Activated CD4-positive, alpha-beta T cell treated with anti-CD3 and anti-CD28 coated beads, Interleukin-2, amount 10 ng/mL, durations not matched to agents 24 days and 14 days (primary cell): ENCODE results near the gene GNAT2. TPM values are rescaled to one million over a fixed set of nuclear protein-coding genes. Genes with fewer than 3 reads are reported as not detected.

Source experiments
- DNase-seq: peaks from one replicate; pipeline ENCODE4 v3.0.0; 2022
- H3K27ac Mint-ChIP-seq: one replicate; pipeline ENCODE4 v1.8.0; 2022; ENCODE audit warnings: mild to moderate bottlenecking, mixed read lengths
- H3K27me3 Mint-ChIP-seq: one replicate; pipeline ENCODE4 v1.8.0; 2022; ENCODE audit warnings: mixed read lengths
- H3K36me3 Mint-ChIP-seq: one replicate; pipeline ENCODE4 v1.8.0; 2022; ENCODE audit warnings: low read depth, mild to moderate bottlenecking, mixed read lengths
- H3K4me1 Mint-ChIP-seq: one replicate; pipeline ENCODE4 v1.8.0; 2021; ENCODE audit warnings: mixed read lengths
- H3K4me3 Mint-ChIP-seq: one replicate; pipeline ENCODE4 v1.8.0; 2022; ENCODE audit warnings: mild to moderate bottlenecking, moderate library complexity, mixed read lengths
- H3K9me3 Mint-ChIP-seq: one replicate; pipeline ENCODE4 v1.8.0; 2021; ENCODE audit warnings: mixed read lengths
- intact Hi-C: fragments of 100-400 bp; cut with micrococcal nuclease; formaldehyde crosslinking; loops from one replicate; pipeline ENCODE4 v1.15.1; 2023
- total RNA-seq: library from RNA; stranded (reverse); gene quantifications from 2 replicates; pipeline ENCODE4 v1.2.3, GENCODE V29; 2022

GNAT2 gene
- total RNA-seq, 1 donor from 2014 or later, result 0.33 TPM

GRCh38 chr1:109627692-109628399 is 8.4 kb upstream of the GNAT2 start:
- intact Hi-C loops, result no loop called here
- H3K4me3 Mint-ChIP-seq, result no peak overlapping the region
- no peaks in the 10 kb centered on the region for H3K27me3 Mint-ChIP-seq
- no peaks in the 10 kb centered on the region for H3K9me3 Mint-ChIP-seq
- peaks cover 48% of the 10 kb centered on the region for H3K36me3 Mint-ChIP-seq
- peaks cover 27% of the 10 kb centered on the region for H3K4me1 Mint-ChIP-seq
- DNase-seq, result no peak
- peak overlapping the region; percentile 13 for H3K27ac Mint-ChIP-seq

GRCh38 chr1:109626682-109627408 is 7.4 kb upstream of the GNAT2 start:
- H3K4me3 Mint-ChIP-seq, result no peak overlapping the region
- no peak overlapping the region for H3K27ac Mint-ChIP-seq
- peaks cover 45% of the 10 kb centered on the region for H3K36me3 Mint-ChIP-seq
- no peaks in the 10 kb centered on the region for H3K27me3 Mint-ChIP-seq
- no peaks in the 10 kb centered on the region for H3K9me3 Mint-ChIP-seq
- intact Hi-C loops, result no loop called here
- peaks cover 37% of the 10 kb centered on the region for H3K4me1 Mint-ChIP-seq
- no peak for DNase-seq

GRCh38 chr1:109625601-109626560 is 6.5 kb upstream of the GNAT2 start:
- Mint-ChIP-seq H3K4me3 (no peak overlapping the region), H3K27ac (peak overlapping the region; percentile 41), H3K4me1 (peaks cover 40% of the 10 kb centered on the region), H3K9me3 (no peaks in the 10 kb centered on the region), H3K36me3 (peaks cover 43% of the 10 kb centered on the region), H3K27me3 (no peaks in the 10 kb centered on the region)
- intact Hi-C loops, result no loop called here
- DNase-seq, result no peak

GRCh38 chr1:109625176-109625575 is 5.8 kb upstream of the GNAT2 start:
- peak overlapping the region; percentile 41 for H3K27ac Mint-ChIP-seq
- H3K9me3 Mint-ChIP-seq, result no peaks in the 10 kb centered on the region
- H3K27me3 Mint-ChIP-seq, result no peaks in the 10 kb centered on the region
- intact Hi-C loops, result no loop called here
- H3K4me1 Mint-ChIP-seq, result peaks cover 40% of the 10 kb centered on the region
- peaks cover 40% of the 10 kb centered on the region for H3K36me3 Mint-ChIP-seq
- DNase-seq, result no peak
- no peak overlapping the region for H3K4me3 Mint-ChIP-seq

GRCh38 chr1:109624201-109625010 is 5.0 kb upstream of the GNAT2 start:
- no peaks in the 10 kb centered on the region for H3K9me3 Mint-ChIP-seq
- peaks cover 42% of the 10 kb centered on the region for H3K4me1 Mint-ChIP-seq
- H3K27me3 Mint-ChIP-seq, result no peaks in the 10 kb centered on the region
- H3K36me3 Mint-ChIP-seq, result peaks cover 34% of the 10 kb centered on the region
- peak overlapping the region; percentile 76 for H3K4me3 Mint-ChIP-seq
- intact Hi-C loops, result loop anchor here (5.0 kb wide), 4 partner anchors 43 to 342 kb away; partner anchors contain the start of genes CYB561D1, GSTM1, GSTM2 and PSRC1
- H3K27ac Mint-ChIP-seq, result peak overlapping the region; percentile 72
- DNase-seq, result peak; percentile 76

GRCh38 chr1:109623601-109624161 is 4.3 kb upstream of the GNAT2 start:
- H3K9me3 Mint-ChIP-seq, result no peaks in the 10 kb centered on the region
- intact Hi-C loops, result loop anchor here (5.0 kb wide), 4 partner anchors 44 to 341 kb away; partner anchors contain the start of genes CYB561D1, GSTM1, GSTM2 and PSRC1
- DNase-seq, result peak; percentile 66
- peak overlapping the region; percentile 76 for H3K4me3 Mint-ChIP-seq
- H3K36me3 Mint-ChIP-seq, result peaks cover 28% of the 10 kb centered on the region
- peaks cover 49% of the 10 kb centered on the region for H3K4me1 Mint-ChIP-seq
- no peaks in the 10 kb centered on the region for H3K27me3 Mint-ChIP-seq
- H3K27ac Mint-ChIP-seq, result peak overlapping the region; percentile 72

GRCh38 chr1:109622895-109623294 is 3.5 kb upstream of the GNAT2 start:
- peaks cover 52% of the 10 kb centered on the region for H3K4me1 Mint-ChIP-seq
- intact Hi-C loops, result loop anchor here (5.0 kb wide), 4 partner anchors 44 to 341 kb away; partner anchors contain the start of genes CYB561D1, GSTM1, GSTM2 and PSRC1
- no peaks in the 10 kb centered on the region for H3K9me3 Mint-ChIP-seq
- H3K27ac Mint-ChIP-seq, result peak overlapping the region; percentile 56
- DNase-seq, result peak; percentile 68
- peak overlapping the region; percentile 76 for H3K4me3 Mint-ChIP-seq
- H3K27me3 Mint-ChIP-seq, result no peaks in the 10 kb centered on the region
- peaks cover 21% of the 10 kb centered on the region for H3K36me3 Mint-ChIP-seq

GRCh38 chr1:109622137-109622892 is 2.9 kb upstream of the GNAT2 start:
- Mint-ChIP-seq H3K9me3 (no peaks in the 10 kb centered on the region), H3K27me3 (no peaks in the 10 kb centered on the region), H3K4me3 (peak overlapping the region; percentile 96), H3K4me1 (peaks cover 55% of the 10 kb centered on the region), H3K27ac (peak overlapping the region; percentile 88), H3K36me3 (peaks cover 15% of the 10 kb centered on the region)
- intact Hi-C loops, result loop anchor here (5.0 kb wide), 4 partner anchors 45 to 340 kb away; partner anchors contain the start of genes CYB561D1, GSTM1, GSTM2 and PSRC1
- DNase-seq, result no peak

- peak; percentile 65 for DNase-seq
- intact Hi-C loops, result loop anchor here (1.0 to 5.0 kb wide), 5 partner anchors 46 to 339 kb away; partner anchors contain the start of genes CYB561D1, GSTM1, GSTM2 and PSRC1
- H3K4me1 Mint-ChIP-seq, result peaks cover 63% of the 10 kb centered on the region
- H3K36me3 Mint-ChIP-seq, result peaks cover 14% of the 10 kb centered on the region
- H3K4me3 Mint-ChIP-seq, result peak overlapping the region; percentile 96
- no peaks in the 10 kb centered on the region for H3K9me3 Mint-ChIP-seq
- no peaks in the 10 kb centered on the region for H3K27me3 Mint-ChIP-seq
- H3K27ac Mint-ChIP-seq, result peak overlapping the region; percentile 88
Observed at GRCh38 chr1:109621379-109622136, 2.1 kb upstream of the GNAT2 start.

- peak overlapping the region; percentile 96 for H3K4me3 Mint-ChIP-seq
Observed at GRCh38 chr1:109620841-109621286, 1.4 kb upstream of the GNAT2 start.

GRCh38 chr1:109620401-109620791 is 980 bp upstream of the GNAT2 start:
- Mint-ChIP-seq H3K4me1 (peaks cover 62% of the 10 kb centered on the region), H3K27me3 (no peaks in the 10 kb centered on the region), H3K4me3 (peak overlapping the region; percentile 96), H3K9me3 (no peaks in the 10 kb centered on the region), H3K36me3 (peaks cover 5% of the 10 kb centered on the region), H3K27ac (peak overlapping the region; percentile 95)
- intact Hi-C loops, result loop anchor here (5.0 kb wide), 4 partner anchors 47 to 338 kb away; partner anchors contain the start of genes CYB561D1, GSTM1, GSTM2 and PSRC1
- no peak for DNase-seq

More at GRCh38 chr1:109620841-109621286, 1.4 kb upstream of the GNAT2 start:
- DNase-seq, result peak; percentile 99
- Mint-ChIP-seq H3K9me3 (no peaks in the 10 kb centered on the region), H3K4me1 (peaks cover 64% of the 10 kb centered on the region), H3K27me3 (no peaks in the 10 kb centered on the region), H3K36me3 (peaks cover 8% of the 10 kb centered on the region), H3K27ac (peak overlapping the region; percentile 95)
- intact Hi-C loops, result loop anchor here (1.0 to 5.0 kb wide), 5 partner anchors 46 to 339 kb away; partner anchors contain the start of genes CYB561D1, GSTM1, GSTM2 and PSRC1
